K562 (cell line): Measurements from ENCODE around the gene PLEK2. TPM values are rescaled to one million over a fixed set of nuclear protein-coding genes. Genes with fewer than 3 reads are reported as not detected.

Experiments used
- C11orf30 ChIP-seq: fragments of 450-650 bp; IDR thresholded peaks from 2 replicates; pipeline ENCODE4 v1.6.1; 2016; ENCODE audit warnings: low read depth, mild to moderate bottlenecking
- CBFA2T3 ChIP-seq: fragments of 450-650 bp; IDR thresholded peaks from 2 replicates; pipeline ENCODE4 v1.6.1; 2017
- CHAMP1 ChIP-seq: fragments of 450-650 bp; IDR thresholded peaks from 2 replicates; pipeline ENCODE4 v1.6.1; 2016; ENCODE audit warnings: mild to moderate bottlenecking
- ESRRB ChIP-seq: fragments of 250-450 bp; sonication (Bioruptor Pico); IDR thresholded peaks from 2 replicates; pipeline ENCODE4 v1.5.0; 2020; ENCODE audit warnings: mild to moderate bottlenecking, moderate library complexity, borderline replicate concordance
- MNT ChIP-seq, 2 experiments: fragments of 450-650 bp; conservative IDR thresholded peaks; 2 replicates each; pipeline ENCODE4 v1.6.1; 2017; ENCODE audit warnings: mild to moderate bottlenecking in 2 of 2, moderate library complexity in 2 of 2
- NFATC3 ChIP-seq: fragments of 450-650 bp; IDR thresholded peaks from 2 replicates; pipeline ENCODE4 v1.6.1; 2017; ENCODE audit warnings: mild to moderate bottlenecking
- NFXL1 ChIP-seq: fragments of 450-650 bp; formaldehyde crosslinking; IDR thresholded peaks from 2 replicates; pipeline ENCODE4 v1.4.0; 2021; ENCODE audit warnings: mild to moderate bottlenecking
- PRPF4 ChIP-seq: fragments of 200-400 bp; formaldehyde crosslinking; IDR thresholded peaks from one replicate; pipeline ENCODE4 v1.6.1; 2017; ENCODE audit warnings: low read length, low read depth, mild to moderate bottlenecking; ENCODE audit not compliant: insufficient read depth, poor library complexity, severe bottlenecking
- SIN3B ChIP-seq: fragments of 450-650 bp; IDR thresholded peaks from 2 replicates; pipeline ENCODE4 v1.6.1; 2017; ENCODE audit warnings: low read depth, mild to moderate bottlenecking, moderate library complexity
- SMAD3 ChIP-seq: fragments of 450-650 bp; formaldehyde crosslinking; conservative IDR thresholded peaks from 2 replicates; pipeline ENCODE4 v1.4.0; 2020; ENCODE audit warnings: mild to moderate bottlenecking
- WHSC1 ChIP-seq: IDR thresholded peaks from one replicate; pipeline ENCODE4 v1.6.1; 2012; ENCODE audit warnings: low read length, control low read depth, inconsistent platforms
- ZBTB8A ChIP-seq: fragments of 450-650 bp; IDR thresholded peaks from 2 replicates; pipeline ENCODE4 v1.6.1; 2018; ENCODE audit warnings: mild to moderate bottlenecking, moderate library complexity; ENCODE audit not compliant: partially characterized antibody
- ZNF143 ChIP-seq: sonication (generic); formaldehyde crosslinking; IDR thresholded peaks from 2 replicates; pipeline ENCODE4 v1.9.0; 2022; ENCODE audit warnings: mild to moderate bottlenecking, missing genetic modification reagents
- ZNF217 ChIP-seq: sonication (generic); formaldehyde crosslinking; IDR thresholded peaks from 2 replicates; pipeline ENCODE4 v1.8.0; 2022; ENCODE audit warnings: mild to moderate bottlenecking, missing genetic modification reagents
- ZNF263 ChIP-seq: sonication (generic); formaldehyde crosslinking; IDR thresholded peaks from 2 replicates; pipeline ENCODE4 v1.8.0; 2022; ENCODE audit warnings: mild to moderate bottlenecking, missing genetic modification reagents, borderline replicate concordance
- ZNF696 ChIP-seq: fragments of 250-450 bp; sonication (Bioruptor Pico); conservative IDR thresholded peaks from 2 replicates; pipeline ENCODE4 v1.4.0; 2020; ENCODE audit warnings: mild to moderate bottlenecking, moderate library complexity
- ZNF785 ChIP-seq: fragments of 250-450 bp; sonication (Bioruptor Pico); IDR thresholded peaks from 2 replicates; pipeline ENCODE4 v1.4.0; 2020; ENCODE audit warnings: mild to moderate bottlenecking
- polyA plus RNA-seq, 8 experiments: library from polyadenylated mRNA; depleted of rRNA in 4 of 8; stranded (reverse) in 5 of 8; unstranded in 3 of 8; fragments of >200 nt; fragmentation: Nextera tagmentation in 2 of 8; fragmentation: Illumina TruSeq in 1 of 8; extraction: Ambion mirVana in 2 of 8; extraction: Trizol in 1 of 8; gene quantifications; 2 replicates each; pipeline versions ENCODE4 v1.2.1 to v1.2.3, GENCODE V29; 2011 to 2014; ENCODE audit warnings: inconsistent platforms in 1 of 8, missing spikeins in 1 of 8
- total RNA-seq, 7 experiments: library from RNA; depleted of rRNA in 6 of 7; stranded (reverse); fragments of >200 nt in 6 of 7; fragmentation: Illumina TruSeq in 2 of 7; extraction: Trizol in 2 of 7; gene quantifications; 2 replicates each; pipeline versions ENCODE4 v1.2.1 to v1.2.3, GENCODE V29; 2011 to 2021; ENCODE audit warnings: low replicate concordance in 1 of 7
- TF ChIP-seq, protein P1 (sequence below), 2 experiments: IDR thresholded peaks; 2 replicates each; pipeline ENCODE4 v1.6.1; 2011; ENCODE audit warnings: borderline replicate concordance in 1 of 2, control low read depth in 1 of 2, low read depth in 1 of 2, low read length in 1 of 2, mild to moderate bottlenecking in 1 of 2, mixed read lengths in 1 of 2, moderate library complexity in 1 of 2; ENCODE audit not compliant: insufficient read depth in 1 of 2, insufficient read length in 1 of 2, poor library complexity in 1 of 2, severe bottlenecking in 1 of 2; ENCODE audit errors: extremely low read depth in 1 of 2
- TF ChIP-seq, protein P2 (sequence below): fragments of 250-450 bp; sonication (Bioruptor Pico); IDR thresholded peaks from 2 replicates; pipeline ENCODE4 v1.8.0; 2022; ENCODE audit warnings: moderate library complexity, mild to moderate bottlenecking, inconsistent platforms
- TF ChIP-seq, protein P3 (sequence below), 2 experiments: fragments of 450-650 bp in 1 of 2; sonication (generic) in 1 of 2; formaldehyde crosslinking in 1 of 2; IDR thresholded peaks in 1 of 2; conservative IDR thresholded peaks in 1 of 2; 2 replicates each; pipeline versions ENCODE4 v1.6.1 to v1.8.1; 2016 to 2023; ENCODE audit warnings: mild to moderate bottlenecking in 2 of 2, moderate library complexity in 2 of 2, inconsistent platforms in 1 of 2, missing genetic modification reagents in 1 of 2
- TF ChIP-seq, protein P4 (sequence below): sonication (generic); formaldehyde crosslinking; IDR thresholded peaks from 2 replicates; pipeline ENCODE4 v1.9.0; 2022; ENCODE audit warnings: mild to moderate bottlenecking, missing genetic modification reagents

Gene PLEK2
- total and polyA plus RNA-seq, 9 of the 15 experiments (the other 6 are each of a cell fraction or from before 2014, with no cell fraction given) = not detected

- TF ChIP-seq, protein P1, sequence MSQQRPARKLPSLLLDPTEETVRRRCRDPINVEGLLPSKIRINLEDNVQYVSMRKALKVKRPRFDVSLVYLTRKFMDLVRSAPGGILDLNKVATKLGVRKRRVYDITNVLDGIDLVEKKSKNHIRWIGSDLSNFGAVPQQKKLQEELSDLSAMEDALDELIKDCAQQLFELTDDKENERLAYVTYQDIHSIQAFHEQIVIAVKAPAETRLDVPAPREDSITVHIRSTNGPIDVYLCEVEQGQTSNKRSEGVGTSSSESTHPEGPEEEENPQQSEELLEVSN (IDR thresholded peaks at IDR 0.05; ENCODE audit: borderline replicate concordance in 1 of 2, extremely low read depth in 1 of 2, insufficient read depth in 1 of 2, insufficient read length in 1 of 2, low read depth in 1 of 2, low read length in 1 of 2, poor library complexity in 1 of 2, severe bottlenecking in 1 of 2) = no peak
- TF ChIP-seq CBFA2T3 (peak; percentile 93), ZNF143 (CRISPR knock-in tag) (no peak), NFXL1 (CRISPR knock-in tag) (no peak), NFATC3 (no peak), PRPF4 (no peak), ZNF217 (CRISPR knock-in tag) (no peak), SIN3B (no peak), C11orf30 (peak; percentile 72), SMAD3 (CRISPR knock-in tag) (no peak), MNT (conservative IDR thresholded peaks at IDR 0.05) (no peak; a peak in 1 of 4 replicates), ZNF785 (no peak), ZNF263 (peak; percentile 13; the same call in 1 of the 2 replicates), ZBTB8A (no peak), CHAMP1 (no peak), ZNF696 (CRISPR knock-in tag) (no peak), WHSC1 (no peak), ESRRB (CRISPR knock-in tag) (no peak)
- TF ChIP-seq, protein P2, sequence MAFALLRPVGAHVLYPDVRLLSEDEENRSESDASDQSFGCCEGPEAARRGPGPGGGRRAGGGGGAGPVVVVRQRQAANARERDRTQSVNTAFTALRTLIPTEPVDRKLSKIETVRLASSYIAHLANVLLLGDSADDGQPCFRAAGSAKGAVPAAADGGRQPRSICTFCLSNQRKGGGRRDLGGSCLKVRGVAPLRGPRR (CRISPR knock-in tag) = no peak
- TF ChIP-seq, protein P3, sequence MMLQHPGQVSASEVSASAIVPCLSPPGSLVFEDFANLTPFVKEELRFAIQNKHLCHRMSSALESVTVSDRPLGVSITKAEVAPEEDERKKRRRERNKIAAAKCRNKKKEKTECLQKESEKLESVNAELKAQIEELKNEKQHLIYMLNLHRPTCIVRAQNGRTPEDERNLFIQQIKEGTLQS (IDR thresholded peaks at IDR 0.05) = peak; percentile 80
- TF ChIP-seq, protein P3 (CRISPR knock-in tag; conservative IDR thresholded peaks at IDR 0.05) = no peak
- TF ChIP-seq, protein P4, sequence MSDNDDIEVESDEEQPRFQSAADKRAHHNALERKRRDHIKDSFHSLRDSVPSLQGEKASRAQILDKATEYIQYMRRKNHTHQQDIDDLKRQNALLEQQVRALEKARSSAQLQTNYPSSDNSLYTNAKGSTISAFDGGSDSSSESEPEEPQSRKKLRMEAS (CRISPR knock-in tag) = 0 out of 2 replicates have a peak, but pooled peaks have one; percentile 10
These were observed 6.6 kb upstream of the PLEK2 start (continued) for GRCh38 chr14:67418401-67419191.
